CD14-positive monocyte (primary cell): ENCODE data around the gene SNAI1. TPM values are rescaled to one million over a fixed set of nuclear protein-coding genes. Genes with fewer than 3 reads are reported as not detected.

Source experiments
- DNase-seq, 3 donors: peaks; one replicate each; pipeline ENCODE4 v3.0.0-alpha.2; 2011 to 2022
- H2AFZ ChIP-seq: 2 replicates; pipeline ENCODE4 v1.6.0; 2012; ENCODE audit warnings: mild to moderate bottlenecking, low read depth, low read length, inconsistent platforms; ENCODE audit not compliant: insufficient read depth, poor library complexity, severe bottlenecking
- H3K27ac ChIP-seq, 2 donors: 1 replicate in 1 of 2; 2 replicates in 1 of 2; pipeline ENCODE4 v1.5.1; 2012 to 2013; ENCODE audit warnings: low read length in 2 of 2, control low read depth in 1 of 2, inconsistent platforms in 1 of 2, low read depth in 1 of 2, mild to moderate bottlenecking in 1 of 2
- H3K27me3 ChIP-seq, 2 donors: one replicate each; pipeline versions ENCODE4 v1.6.0 to v1.6.1; 2011 to 2013; ENCODE audit warnings: low read length in 2 of 2; ENCODE audit not compliant: control insufficient read depth in 2 of 2, insufficient read depth in 2 of 2
- H3K36me3 ChIP-seq, 2 donors: replicated peaks in 1 of 2; 1 replicate in 1 of 2; 2 replicates in 1 of 2; pipeline versions ENCODE4 v1.5.1 to v1.6.1; 2012 to 2013; ENCODE audit warnings: low read length in 2 of 2, control low read depth in 1 of 2, inconsistent platforms in 1 of 2, mild to moderate bottlenecking in 1 of 2; ENCODE audit not compliant: insufficient read depth in 2 of 2, control insufficient read depth in 1 of 2
- H3K4me1 ChIP-seq, 2 donors: 1 replicate in 1 of 2; 2 replicates in 1 of 2; pipeline versions ENCODE4 v1.5.1 to v1.6.1; 2012 to 2013; ENCODE audit warnings: low read length in 2 of 2, control low read depth in 1 of 2, inconsistent platforms in 1 of 2, mild to moderate bottlenecking in 1 of 2, moderate library complexity in 1 of 2; ENCODE audit not compliant: insufficient read depth in 2 of 2, control insufficient read depth in 1 of 2
- H3K4me2 ChIP-seq: replicated peaks from 2 replicates; pipeline ENCODE3; 2012; ENCODE audit warnings: low read length, moderate library complexity, mild to moderate bottlenecking; ENCODE audit not compliant: poor library complexity, severe bottlenecking; ENCODE audit errors: extremely low read depth
- H3K4me3 ChIP-seq, 3 experiments: fragments of 200-600 bp in 1 of 3; sonication (generic) in 1 of 3; replicated peaks in 1 of 3; 1 replicate in 2 of 3; 2 replicates in 1 of 3; pipeline ENCODE4 v1.5.1; 2011 to 2013; ENCODE audit warnings: low read length in 3 of 3, mild to moderate bottlenecking in 3 of 3, control low read depth in 2 of 3, low read depth in 2 of 3, inconsistent platforms in 1 of 3, moderate library complexity in 1 of 3
- H3K79me2 ChIP-seq: 2 replicates; pipeline ENCODE4 v1.6.0; 2012; ENCODE audit warnings: mild to moderate bottlenecking, control low read depth, inconsistent platforms, low read length, moderate library complexity; ENCODE audit not compliant: insufficient read depth
- H3K9ac ChIP-seq: 2 replicates; pipeline ENCODE4 v1.6.0; 2017; ENCODE audit warnings: low read length, mild to moderate bottlenecking; ENCODE audit not compliant: insufficient read depth, poor library complexity, severe bottlenecking
- H3K9me3 ChIP-seq, 2 donors: replicated peaks in 1 of 2; 1 replicate in 1 of 2; 2 replicates in 1 of 2; pipeline versions ENCODE4 v1.5.1 to v1.6.1; 2012 to 2013; ENCODE audit warnings: low read length in 2 of 2, control low read depth in 1 of 2; ENCODE audit not compliant: control insufficient read depth in 1 of 2, insufficient read depth in 1 of 2
- H4K20me1 ChIP-seq: 2 replicates; pipeline ENCODE4 v1.6.0; 2012; ENCODE audit warnings: mild to moderate bottlenecking, low read length, control low read depth, moderate library complexity; ENCODE audit not compliant: insufficient read depth
- H3K27ac Mint-ChIP-seq, 7 donors: one replicate each; pipeline ENCODE4 v1.8.0; 2020; ENCODE audit warnings: mild to moderate bottlenecking in 7 of 7, mixed read lengths in 7 of 7, moderate library complexity in 6 of 7, inconsistent platforms in 2 of 7
- H3K27me3 Mint-ChIP-seq, 3 donors: one replicate each; pipeline ENCODE4 v1.8.0; 2021 to 2022; ENCODE audit warnings: low read depth in 3 of 3, mild to moderate bottlenecking in 3 of 3, mixed read lengths in 3 of 3, moderate library complexity in 3 of 3, inconsistent platforms in 1 of 3
- H3K36me3 Mint-ChIP-seq, 2 donors: one replicate each; pipeline ENCODE4 v1.8.0; 2020; ENCODE audit warnings: mixed read lengths in 2 of 2, inconsistent platforms in 1 of 2, mild to moderate bottlenecking in 1 of 2
- H3K4me1 Mint-ChIP-seq: one replicate; pipeline ENCODE4 v1.8.0; 2020; ENCODE audit warnings: mild to moderate bottlenecking, mixed read lengths
- H3K4me3 Mint-ChIP-seq, 2 donors: one replicate each; pipeline ENCODE4 v1.8.0; 2020; ENCODE audit warnings: mild to moderate bottlenecking in 2 of 2, mixed read lengths in 2 of 2, moderate library complexity in 1 of 2
- H3K9me3 Mint-ChIP-seq, 7 donors: one replicate each; pipeline ENCODE4 v1.8.0; 2020 to 2022; ENCODE audit warnings: mixed read lengths in 7 of 7, mild to moderate bottlenecking in 6 of 7, moderate library complexity in 6 of 7, inconsistent platforms in 2 of 7
- WGBS: methylation state at CpG from one replicate; pipeline ENCODE4 v1.1.5; 2013; ENCODE audit warnings: missing lambda C conversion rate; ENCODE audit not compliant: insufficient coverage; 5-methylcytosine and 5-hydroxymethylcytosine counted together
- intact Hi-C, 2 donors: fragments of 100-400 bp; cut with micrococcal nuclease; formaldehyde crosslinking; loops; one replicate each; pipeline versions ENCODE4 v1.15.0 to v1.15.1; 2023
- polyA plus RNA-seq, 3 donors: library from polyadenylated mRNA; depleted of rRNA in 1 of 3; unstranded in 2 of 3; stranded (reverse) in 1 of 3; fragments of 300-500 nt in 2 of 3; fragments of >200 nt in 1 of 3; fragmentation: Illumina TruSeq in 2 of 3; gene quantifications; 1 replicate in 2 of 3; 2 replicates in 1 of 3; pipeline ENCODE4 v1.2.3, GENCODE V29; 2012 to 2021
- TF ChIP-seq, protein P1 (sequence below): fragments of 200-600 bp; IDR thresholded peaks from one replicate; pipeline ENCODE4 v1.8.0; 2022; ENCODE audit warnings: antibody characterized with exemption, mild to moderate bottlenecking

SNAI1 gene
- polyA plus RNA-seq, 3 donors, result 2.4 to 181 (median 2.6) TPM

DNA sequence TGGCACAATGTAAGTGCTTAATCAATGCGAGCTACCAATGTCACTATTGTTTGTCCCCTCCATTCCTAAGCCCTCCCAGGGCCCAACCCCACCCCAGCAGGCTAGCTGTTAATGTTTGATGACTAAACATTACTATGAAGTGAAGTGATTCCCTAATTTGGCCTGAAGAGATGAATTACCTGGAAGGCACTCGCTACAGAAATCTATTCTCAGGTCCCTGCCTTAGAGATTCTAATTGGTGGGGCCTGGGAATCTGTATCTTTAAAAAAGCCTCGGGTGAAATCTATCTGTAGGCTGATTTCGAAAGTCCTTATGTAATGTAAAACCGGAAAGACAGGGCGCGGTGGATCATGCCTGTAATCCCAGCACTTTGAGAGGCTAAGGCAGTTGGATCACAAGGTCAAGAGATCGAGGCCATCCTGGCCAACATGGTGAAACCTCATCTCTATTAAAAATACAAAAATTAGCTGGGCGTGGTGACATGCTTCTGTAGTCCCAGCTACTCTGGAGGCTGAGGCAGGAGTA, 16.9 kb upstream of the SNAI1 start:
- TF ChIP-seq, protein P1, sequence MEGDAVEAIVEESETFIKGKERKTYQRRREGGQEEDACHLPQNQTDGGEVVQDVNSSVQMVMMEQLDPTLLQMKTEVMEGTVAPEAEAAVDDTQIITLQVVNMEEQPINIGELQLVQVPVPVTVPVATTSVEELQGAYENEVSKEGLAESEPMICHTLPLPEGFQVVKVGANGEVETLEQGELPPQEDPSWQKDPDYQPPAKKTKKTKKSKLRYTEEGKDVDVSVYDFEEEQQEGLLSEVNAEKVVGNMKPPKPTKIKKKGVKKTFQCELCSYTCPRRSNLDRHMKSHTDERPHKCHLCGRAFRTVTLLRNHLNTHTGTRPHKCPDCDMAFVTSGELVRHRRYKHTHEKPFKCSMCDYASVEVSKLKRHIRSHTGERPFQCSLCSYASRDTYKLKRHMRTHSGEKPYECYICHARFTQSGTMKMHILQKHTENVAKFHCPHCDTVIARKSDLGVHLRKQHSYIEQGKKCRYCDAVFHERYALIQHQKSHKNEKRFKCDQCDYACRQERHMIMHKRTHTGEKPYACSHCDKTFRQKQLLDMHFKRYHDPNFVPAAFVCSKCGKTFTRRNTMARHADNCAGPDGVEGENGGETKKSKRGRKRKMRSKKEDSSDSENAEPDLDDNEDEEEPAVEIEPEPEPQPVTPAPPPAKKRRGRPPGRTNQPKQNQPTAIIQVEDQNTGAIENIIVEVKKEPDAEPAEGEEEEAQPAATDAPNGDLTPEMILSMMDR, result no peak
- Histone ChIP-seq H3K9ac (no peak overlapping the region), H3K27me3 (no peaks in the 10 kb centered on the region), H3K4me1 (peaks cover 10 to 16% of the 10 kb centered on the region in 2 donors), H2AFZ (no peak overlapping the region), H4K20me1 (peaks cover 9% of the 10 kb centered on the region), H3K27ac (peak overlapping the region in 1 of 2 donors; percentile 9), H3K36me3 (no peaks in the 10 kb centered on the region), H3K9me3 (no peaks in the 10 kb centered on the region), H3K4me3 (no peak overlapping the region), H3K4me2 (no peak overlapping the region), H3K79me2 (no peaks in the 10 kb centered on the region)
- peaks cover 14% of the 10 kb centered on the region for H3K4me1 Mint-ChIP-seq
- H3K27ac Mint-ChIP-seq, result peak overlapping the region in 4 of 7 donors; percentile 15 to 53 (median 36)
- WGBS, result 42% methylated on average over 5 of the region's 9 CpGs
- H3K36me3 Mint-ChIP-seq, result peaks cover 5 to 19% of the 10 kb centered on the region in 2 donors
- DNase-seq, result no peak
- no peaks in the 10 kb centered on the region for H3K9me3 Mint-ChIP-seq
- H3K4me3 Mint-ChIP-seq, result no peak overlapping the region
- H3K27me3 Mint-ChIP-seq, result peaks cover 0 to 2% (median 0%) of the 10 kb centered on the region in 3 donors
- intact Hi-C loops, result no loop called here

DNA sequence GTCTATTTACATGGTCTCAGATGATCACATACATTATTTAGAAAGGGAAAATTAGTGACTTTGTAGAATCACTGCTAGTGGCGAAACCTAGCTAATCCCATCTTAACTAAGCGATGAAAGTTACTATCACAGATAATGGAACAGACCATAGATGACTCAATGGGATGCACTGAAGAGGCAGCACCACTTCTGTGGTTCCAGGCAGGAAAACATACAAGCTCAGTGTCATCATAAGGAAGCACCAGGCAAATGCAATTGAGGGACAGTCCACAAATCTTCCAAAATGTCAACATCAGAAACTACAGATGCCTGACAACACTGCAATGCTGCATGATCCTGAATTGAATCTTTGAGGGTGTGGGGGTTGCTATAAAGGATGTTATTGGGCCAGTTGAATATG, 15.9 kb upstream of the SNAI1 start:
- no peak overlapping the region for H3K27ac ChIP-seq
- H3K27me3 Mint-ChIP-seq, result peaks cover 0 to 4% (median 0%) of the 10 kb centered on the region in 3 donors
- H3K36me3 Mint-ChIP-seq, result peaks cover 2 to 13% of the 10 kb centered on the region in 2 donors
- no peak overlapping the region for H3K4me3 Mint-ChIP-seq
- no peak overlapping the region for H2AFZ ChIP-seq
- H3K9ac ChIP-seq, result no peak overlapping the region
- TF ChIP-seq, protein P1, result no peak
- H4K20me1 ChIP-seq, result peaks cover 9% of the 10 kb centered on the region
- peaks cover 10 to 16% of the 10 kb centered on the region in 2 donors for H3K4me1 ChIP-seq
- H3K4me3 ChIP-seq, result no peak overlapping the region
- H3K79me2 ChIP-seq, result no peaks in the 10 kb centered on the region
- H3K9me3 ChIP-seq, result no peaks in the 10 kb centered on the region
- no CpG with 5 or more reads among the region's 2 CpGs for WGBS
- no peaks in the 10 kb centered on the region for H3K27me3 ChIP-seq
- no peaks in the 10 kb centered on the region for H3K36me3 ChIP-seq
- H3K4me2 ChIP-seq, result no peak overlapping the region
- peak in 1 of 3 donors; percentile 69 for DNase-seq
- peaks cover 14% of the 10 kb centered on the region for H3K4me1 Mint-ChIP-seq
- no peak overlapping the region for H3K27ac Mint-ChIP-seq
- intact Hi-C loops, result no loop called here
- no peaks in the 10 kb centered on the region for H3K9me3 Mint-ChIP-seq
